Body of pancreas (tissue), 4 donors: ENCODE data around the gene DDX47.

Experiments used
- POLR2A ChIP-seq, 3 donors: fragments of 450-650 bp; IDR thresholded peaks; one replicate each; pipeline ENCODE4 v1.6.1; 2016; ENCODE audit warnings: antibody characterized with exemption in 3 of 3, mild to moderate bottlenecking in 2 of 3
- TF ChIP-seq, protein P1 (sequence below), 7 experiments: fragments of 450-650 bp in 4 of 7; fragments of 200-600 bp in 3 of 7; sonication (generic) in 3 of 7; IDR thresholded peaks; one replicate each; pipeline ENCODE4 v1.5.1; 2016 to 2019; ENCODE audit warnings: antibody characterized with exemption in 7 of 7

DNA sequence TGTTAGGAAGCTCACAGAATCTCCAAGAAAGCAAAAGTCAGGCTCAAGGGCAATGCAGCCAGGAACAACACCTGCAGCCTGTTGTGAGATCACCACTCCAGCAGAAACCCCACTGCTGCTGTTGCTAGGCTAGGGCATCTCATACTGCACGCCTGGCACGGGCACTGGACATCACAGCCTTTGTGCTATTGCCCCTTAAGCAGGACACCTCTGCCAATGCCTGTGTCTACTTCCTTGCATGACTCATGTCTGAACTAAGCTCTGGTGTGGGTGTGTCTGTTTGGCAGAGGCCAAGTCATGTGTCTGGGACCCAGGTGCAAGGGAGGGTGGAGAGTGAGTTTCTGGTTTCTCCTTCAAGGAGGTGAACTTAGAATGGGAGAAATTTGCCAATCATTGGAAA is 10.0 kb upstream of the DDX47 start:
- TF ChIP-seq, protein P1, sequence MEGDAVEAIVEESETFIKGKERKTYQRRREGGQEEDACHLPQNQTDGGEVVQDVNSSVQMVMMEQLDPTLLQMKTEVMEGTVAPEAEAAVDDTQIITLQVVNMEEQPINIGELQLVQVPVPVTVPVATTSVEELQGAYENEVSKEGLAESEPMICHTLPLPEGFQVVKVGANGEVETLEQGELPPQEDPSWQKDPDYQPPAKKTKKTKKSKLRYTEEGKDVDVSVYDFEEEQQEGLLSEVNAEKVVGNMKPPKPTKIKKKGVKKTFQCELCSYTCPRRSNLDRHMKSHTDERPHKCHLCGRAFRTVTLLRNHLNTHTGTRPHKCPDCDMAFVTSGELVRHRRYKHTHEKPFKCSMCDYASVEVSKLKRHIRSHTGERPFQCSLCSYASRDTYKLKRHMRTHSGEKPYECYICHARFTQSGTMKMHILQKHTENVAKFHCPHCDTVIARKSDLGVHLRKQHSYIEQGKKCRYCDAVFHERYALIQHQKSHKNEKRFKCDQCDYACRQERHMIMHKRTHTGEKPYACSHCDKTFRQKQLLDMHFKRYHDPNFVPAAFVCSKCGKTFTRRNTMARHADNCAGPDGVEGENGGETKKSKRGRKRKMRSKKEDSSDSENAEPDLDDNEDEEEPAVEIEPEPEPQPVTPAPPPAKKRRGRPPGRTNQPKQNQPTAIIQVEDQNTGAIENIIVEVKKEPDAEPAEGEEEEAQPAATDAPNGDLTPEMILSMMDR (IDR thresholded peaks at IDR 0.05), result no peak
- no peak for TF ChIP-seq POLR2A (IDR thresholded peaks at IDR 0.05)
